Stimulated activated CD4-positive, alpha-beta T cell treated with anti-CD3 and anti-CD28 coated beads, Interleukin-15, amount 100 ng/mL, for 1 hour (primary cell): ENCODE data around the gene CUBN.

Experiments
- DNase-seq, 2 donors: peaks; one replicate each; pipeline ENCODE4 v3.0.0-alpha.2; 2020; ENCODE audit warnings: low read depth in 1 of 2, low spot score in 1 of 2

The CUBN gene

DNA sequence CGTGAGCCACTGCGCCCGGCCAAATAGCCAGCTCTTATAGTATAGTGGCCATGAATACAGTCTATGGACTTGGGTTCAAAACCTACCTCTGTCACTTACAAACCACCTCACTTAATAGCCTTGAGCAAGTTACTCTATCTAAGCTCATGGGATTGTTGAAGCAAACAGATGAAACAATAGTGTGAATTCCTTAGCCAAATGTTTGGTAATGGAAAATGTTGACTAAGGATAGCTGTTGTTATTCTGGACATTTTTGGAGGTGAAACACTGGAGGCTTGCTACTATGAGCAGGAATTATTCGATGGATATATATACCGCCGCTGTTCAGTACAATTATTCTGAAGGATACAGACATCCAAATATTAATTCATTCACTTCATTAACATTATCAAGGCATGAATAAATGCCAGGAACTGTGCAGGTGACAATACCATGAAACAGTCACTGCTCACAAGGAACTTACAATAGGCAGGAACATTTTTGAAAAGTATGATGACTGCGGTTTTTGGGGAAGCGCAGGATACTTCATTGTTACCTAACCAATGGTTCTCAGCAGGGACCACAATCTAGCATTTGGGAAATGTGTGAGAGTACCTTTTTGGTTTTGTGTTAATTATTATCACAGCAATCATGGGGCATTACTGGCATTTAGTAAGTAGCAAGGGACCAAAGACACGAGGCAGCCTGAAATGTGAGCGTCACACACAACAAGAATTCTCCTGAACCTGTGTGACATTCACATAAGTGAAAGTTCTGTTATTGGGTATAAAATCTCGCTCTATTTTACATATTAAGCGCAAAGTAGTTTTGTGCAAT, 55.7 kb downstream of the CUBN start:
- DNase-seq = no peak

DNA sequence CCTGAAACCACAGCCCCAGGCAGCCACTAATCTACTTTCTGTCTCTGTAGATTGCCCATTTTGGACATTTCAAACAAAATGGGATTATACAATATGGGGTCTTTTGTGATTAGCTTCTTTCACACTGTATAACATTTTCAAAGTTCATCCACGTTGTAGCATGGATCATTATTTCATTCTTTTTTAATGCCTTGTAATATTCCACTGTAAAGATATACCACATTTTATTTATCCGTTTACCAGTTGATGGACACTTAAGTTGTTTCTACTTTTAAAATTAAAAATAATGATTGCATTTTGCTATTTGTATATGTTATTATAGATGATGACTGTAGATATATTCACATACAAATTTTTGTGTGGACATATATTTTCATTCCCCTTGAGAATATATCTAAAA, 60.7 kb downstream of the CUBN start:
- DNase-seq = no peak

DNA sequence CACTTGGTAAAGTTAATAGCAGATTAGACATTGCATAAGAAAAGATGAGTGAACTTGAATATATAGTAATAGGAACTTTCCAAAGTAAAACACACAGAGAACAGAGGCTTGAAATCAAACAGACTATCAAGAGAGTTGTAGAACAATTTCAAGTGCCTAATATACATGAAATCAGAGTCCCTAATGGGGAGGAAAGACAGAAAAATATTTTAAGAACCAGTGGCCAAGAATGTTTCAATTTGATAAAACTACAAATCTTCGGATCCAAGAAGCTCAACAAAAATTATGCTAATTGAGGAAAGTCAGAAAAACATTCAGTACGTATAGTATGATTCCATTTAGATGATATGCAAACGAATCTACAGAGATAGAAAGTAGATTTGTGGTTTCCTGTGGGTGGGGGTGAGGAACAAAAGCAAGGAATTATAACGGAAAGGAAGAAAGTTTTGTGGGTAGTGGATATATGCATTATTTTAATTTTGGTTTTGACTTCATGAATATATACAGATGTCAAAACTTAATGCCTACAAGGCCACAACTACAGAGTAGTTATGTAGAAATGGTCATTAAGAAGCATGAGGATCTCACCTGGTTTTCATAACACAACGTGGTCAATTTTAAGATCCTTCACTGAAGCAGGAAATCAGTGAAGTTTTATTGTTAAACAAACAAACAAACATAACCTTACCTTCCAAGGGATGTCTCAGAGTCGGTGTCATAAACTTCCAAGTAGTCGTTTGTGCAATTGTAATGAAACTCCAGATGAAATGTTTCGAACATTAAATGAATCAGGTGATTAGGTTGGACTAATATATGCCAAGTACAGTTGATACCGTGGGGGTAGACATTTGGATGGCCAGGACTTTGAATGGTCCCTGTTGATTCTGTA, 62.0 kb downstream of the CUBN start:
- DNase-seq = no peak

DNA sequence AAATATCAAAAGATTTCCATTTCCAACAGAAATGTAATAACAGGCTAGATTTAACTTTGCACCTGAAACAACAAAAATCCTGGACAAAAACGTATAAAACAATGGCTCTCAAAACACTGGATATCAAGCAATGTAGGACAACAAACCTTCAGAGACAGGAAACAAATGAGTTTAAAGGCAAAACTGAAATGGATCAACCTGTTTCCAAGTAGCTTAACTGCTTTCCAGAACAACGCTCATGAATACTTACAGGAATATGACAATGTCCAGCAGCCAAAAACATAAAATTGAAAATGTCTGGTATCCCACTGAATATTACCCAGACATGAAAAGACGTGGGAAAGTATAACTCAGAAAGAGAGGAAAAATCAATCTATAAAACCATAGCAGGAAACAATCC, 62.8 kb downstream of the CUBN start:
- DNase-seq = no peak

DNA sequence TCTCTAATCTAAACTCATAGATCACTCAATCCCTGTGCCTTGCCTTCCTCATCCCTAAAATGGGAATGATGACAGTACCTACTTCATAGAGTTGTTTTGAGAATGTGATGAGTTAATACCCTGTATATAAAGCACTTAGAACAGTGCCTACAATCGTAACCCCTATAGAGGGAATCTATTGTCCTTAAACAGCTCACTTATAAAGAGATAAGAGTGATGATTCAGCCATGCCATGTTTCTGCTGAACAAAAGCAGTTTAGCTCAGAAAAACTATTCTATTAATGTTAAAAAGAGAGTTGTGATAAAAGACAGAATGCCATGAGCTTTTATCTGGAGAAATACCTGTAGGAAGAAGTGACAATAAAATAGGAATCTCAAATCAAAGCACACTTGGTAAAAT, 63.6 kb downstream of the CUBN start:
- no peak for DNase-seq

DNA sequence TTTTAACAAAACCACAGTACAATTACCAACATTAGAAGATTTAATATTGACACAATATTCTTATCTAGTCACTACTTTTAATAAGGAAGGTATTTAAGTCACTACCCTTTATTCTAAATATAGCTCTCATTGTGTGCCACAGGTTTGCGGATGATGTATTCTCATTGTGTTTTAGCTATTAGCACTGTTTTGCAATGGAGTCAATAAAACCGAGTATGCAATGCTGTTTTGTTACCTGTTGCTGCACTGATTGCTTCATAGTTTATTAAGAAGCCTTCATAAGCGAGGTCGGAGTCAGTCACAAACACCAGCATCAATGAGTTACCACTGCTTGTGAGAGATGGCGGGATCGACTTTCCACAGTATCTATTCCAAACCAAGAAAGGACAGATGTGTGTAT, 64.3 kb downstream of the CUBN start:
- no peak for DNase-seq

DNA sequence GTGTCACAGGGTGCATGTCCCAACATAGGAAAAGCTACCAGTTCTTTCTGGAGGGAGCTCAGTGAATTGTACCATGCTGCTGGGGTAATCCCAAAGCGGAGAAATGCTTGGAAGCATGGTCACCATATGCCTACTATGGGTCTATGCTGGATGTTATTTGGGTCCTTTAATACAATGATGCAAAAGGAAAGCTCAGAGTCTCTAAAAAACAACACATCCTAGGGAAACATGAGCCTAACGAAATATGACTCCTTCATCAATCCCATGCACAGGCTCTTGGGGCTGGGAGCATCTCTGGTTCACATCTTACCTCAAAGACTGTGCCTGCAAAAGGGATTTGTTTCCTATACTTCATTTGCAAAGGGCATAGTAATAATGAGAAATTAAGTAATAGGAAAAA, 65.2 kb downstream of the CUBN start:
- DNase-seq = no peak

DNA sequence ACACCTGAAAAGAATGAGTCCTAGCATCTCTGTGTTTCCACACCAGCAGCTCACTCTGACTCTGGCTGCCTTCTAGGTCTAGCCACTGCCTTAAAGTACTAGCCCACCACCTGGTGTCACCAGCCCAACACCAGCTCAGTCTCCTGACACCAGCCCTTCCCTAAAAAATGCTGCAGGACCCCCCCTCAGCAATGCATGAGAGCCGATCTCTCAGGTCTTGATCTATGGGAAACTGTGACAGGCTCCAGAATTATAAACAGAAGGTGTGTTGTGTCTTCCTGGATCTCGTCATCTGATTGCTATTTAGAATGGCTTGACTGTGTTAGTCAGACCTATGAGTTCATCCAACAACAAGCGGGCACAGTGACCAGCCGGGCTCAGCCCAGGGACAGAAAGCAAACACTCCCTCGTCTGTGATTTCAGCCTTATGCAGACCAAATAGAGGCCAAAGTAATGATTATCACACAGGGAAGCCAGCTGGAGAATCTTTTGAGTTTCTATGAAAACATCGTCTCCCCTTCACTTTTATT, 66.6 kb downstream of the CUBN start:
- DNase-seq = no peak

DNA sequence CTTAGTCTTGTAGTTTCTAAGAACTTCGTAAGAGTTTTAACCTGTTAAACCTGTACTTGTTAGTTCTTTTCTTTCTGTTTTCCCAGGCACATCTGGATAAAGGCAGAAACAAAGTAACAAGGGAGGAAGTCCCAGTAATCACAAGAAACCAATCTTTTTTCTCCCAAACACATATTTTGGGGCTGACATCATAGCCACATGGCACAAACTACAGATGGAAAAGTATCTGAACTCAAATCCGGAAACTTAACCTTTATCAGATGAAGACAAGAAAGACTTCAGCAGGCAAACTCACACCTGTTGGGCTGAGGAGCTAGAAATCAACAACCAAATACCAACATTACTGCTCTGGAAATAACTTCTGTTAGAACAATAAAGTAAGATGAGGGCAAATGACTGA, 67.1 kb downstream of the CUBN start:
- no peak for DNase-seq

DNA sequence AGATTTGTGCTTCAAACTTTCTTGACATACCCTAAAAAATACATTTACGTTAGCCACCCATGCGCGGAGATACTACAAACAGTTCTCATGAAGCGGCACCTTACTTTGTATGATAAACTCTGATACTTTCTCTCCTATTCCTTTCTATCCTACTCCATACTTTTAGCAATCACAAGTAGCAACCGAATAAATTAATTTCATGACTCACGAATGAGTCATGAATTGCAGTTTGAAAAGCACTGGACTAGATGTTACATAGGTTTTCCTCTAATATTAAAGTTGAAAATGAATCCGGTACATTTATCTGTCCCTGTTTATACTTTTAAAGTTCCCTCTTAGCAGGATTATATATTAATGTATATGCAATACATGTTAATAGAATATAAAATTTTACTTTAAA, 67.6 kb downstream of the CUBN start:
- DNase-seq = no peak

DNA sequence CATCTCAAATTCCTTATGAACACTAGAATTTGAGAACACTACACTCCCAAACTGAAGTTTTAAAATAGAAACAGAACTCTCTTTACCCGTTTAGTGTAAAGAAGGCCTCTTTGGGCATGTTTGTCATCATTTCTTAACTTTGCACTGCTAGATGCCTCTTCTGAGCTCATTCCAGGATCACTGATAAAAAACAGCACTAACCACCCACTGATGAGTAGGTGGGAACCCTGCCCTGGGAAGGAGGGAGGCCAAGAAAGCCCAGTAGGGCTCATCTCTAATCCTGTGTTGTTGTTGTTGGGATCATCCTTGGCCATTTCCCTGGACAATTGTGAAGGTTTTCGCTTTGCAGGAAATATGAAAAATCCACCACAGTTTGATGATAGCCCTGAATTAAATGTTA, 68.2 kb downstream of the CUBN start:
- DNase-seq = no peak

DNA sequence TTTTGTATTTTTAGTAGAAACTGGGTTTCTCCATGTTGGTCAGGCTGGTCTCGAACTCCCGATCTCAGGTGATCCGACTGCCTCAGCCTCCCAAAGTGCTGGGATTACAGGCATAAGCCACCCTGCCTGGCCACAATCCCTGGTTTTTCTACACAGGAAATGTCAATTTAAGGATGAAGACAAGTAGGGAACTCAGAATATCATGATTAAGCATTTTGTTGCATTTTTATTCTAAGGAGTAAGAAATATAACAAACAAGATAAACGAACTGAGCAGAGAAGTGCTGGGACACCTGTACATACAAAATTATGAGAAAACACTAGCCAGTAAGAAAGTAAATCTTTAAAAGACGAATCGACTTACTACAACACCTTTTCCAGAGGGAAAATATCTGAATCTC, 69.3 kb downstream of the CUBN start:
- DNase-seq = no peak

DNA sequence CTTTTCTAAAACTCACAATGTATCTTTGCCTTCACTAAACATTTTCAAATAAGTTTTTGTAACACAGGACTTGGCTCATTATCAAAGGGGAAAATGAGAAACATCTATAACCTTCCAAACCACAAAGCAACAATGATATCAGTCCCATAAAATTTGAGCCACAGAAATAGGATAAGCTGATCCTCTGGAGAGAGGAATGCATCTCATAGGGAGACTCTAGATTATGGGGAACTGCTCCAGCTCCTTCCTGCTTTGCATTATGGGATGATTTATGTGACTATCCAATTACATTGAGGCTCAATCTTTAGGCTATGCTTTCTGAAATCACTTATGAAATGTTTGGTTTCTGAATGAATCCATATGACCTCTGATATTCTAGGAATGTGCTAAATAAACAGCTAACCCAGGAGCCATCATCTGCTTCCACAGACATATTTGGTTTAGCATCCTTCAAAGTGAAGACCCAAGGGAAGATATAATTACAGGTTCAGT, 70.4 kb downstream of the CUBN start:
- no peak for DNase-seq

DNA sequence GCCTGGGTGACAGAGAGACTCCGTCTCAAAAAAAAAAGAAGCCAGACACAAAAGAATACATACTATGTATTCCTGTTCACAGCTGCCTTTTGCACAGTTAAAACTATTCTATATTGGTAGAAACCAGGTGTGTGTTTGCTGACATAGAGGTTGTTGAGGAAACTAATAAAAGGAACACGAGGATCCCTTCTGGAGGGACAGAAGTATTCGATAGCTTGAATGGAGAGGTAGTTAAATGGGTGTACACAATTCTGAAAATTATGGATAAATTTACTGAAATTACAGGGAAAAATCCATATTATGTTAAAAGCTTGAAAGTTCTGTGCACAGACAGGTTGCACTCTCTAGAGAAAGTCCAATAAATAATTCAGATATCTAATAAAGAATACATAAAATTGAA, 71.5 kb downstream of the CUBN start:
- no peak for DNase-seq

DNA sequence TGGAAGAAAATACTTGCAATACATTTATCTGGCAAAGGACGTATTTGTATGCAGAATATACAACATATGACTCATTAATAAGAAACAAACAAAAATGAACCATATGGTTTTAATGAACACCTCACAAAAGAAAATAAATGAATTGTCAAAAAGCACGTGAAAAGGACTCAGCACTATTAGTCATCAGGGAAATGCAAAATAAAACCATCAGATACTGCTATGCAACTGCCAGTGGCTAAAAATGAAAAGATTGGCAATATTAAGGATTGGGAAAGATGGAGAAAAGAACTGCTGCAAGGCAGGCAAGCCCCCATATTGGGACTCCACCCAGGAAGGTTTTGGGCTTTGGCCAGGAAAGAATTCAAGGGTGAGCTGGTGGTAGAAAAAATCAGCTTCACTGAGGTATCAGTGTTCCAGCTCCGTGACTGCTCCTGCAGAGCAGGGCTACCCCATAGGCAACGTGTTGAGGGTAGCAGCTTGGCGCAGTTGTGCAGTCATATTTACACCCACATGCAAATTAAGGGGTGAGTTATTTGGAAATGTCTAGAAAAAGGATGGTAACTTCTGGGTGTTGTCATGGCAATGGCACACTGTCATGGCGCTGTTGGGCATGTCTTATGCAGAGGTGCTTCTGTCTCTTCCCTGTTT, 72.7 kb downstream of the CUBN start:
- DNase-seq = no peak

DNA sequence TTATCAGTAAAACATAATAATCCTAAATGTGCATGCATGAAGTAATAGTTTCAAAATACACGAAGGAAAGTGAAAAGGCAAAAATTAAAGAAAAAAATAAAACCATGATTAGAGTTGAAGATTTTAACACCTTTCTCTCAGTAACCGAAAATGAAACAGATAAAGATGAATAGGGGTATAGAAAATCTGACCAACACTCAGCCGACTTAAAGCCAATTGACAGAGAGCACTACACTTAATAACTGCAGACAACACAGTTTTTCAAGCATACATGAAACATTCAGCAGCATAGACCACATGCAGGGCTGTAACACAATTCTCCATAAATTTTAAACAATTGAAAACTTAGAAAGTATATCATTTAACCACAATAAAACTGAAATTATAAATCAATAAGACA, 76.1 kb downstream of the CUBN start:
- no peak for DNase-seq

DNA sequence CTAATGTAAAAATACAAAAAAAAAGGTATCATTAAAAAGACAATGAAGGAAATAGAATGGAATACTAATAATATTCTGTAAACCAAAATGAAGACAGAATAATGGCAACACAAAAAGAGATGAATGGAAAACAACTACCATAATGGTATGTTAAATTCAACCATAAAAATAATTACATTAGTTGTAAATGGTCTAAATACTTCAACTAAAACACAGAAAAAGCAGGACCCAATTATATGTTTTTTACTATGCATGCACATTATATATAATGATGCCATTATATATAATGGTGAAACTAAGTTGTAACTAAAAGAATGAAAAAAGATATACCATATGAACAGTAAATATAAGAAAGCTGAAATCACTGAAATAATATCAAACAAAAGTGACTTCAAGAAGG, 76.5 kb downstream of the CUBN start:
- DNase-seq = no peak

DNA sequence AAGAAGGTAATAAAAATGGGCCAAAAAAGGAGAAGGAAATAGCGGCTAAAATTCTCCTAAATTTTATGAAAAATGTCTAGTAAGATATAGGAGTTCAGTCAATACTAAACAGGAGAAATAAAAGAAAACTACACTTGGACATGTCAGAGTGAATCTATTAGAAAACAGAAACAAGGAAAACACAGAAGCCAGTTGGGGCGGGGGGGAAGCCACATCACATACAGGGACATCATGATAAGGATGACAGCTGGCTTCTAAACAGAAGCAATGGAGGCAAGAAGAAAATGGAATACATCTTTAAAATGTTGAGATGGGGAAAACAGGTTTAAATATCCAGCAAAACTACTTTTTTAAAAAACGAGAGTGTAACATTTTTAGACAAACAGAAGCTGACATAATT, 77.8 kb downstream of the CUBN start:
- DNase-seq = no peak

DNA sequence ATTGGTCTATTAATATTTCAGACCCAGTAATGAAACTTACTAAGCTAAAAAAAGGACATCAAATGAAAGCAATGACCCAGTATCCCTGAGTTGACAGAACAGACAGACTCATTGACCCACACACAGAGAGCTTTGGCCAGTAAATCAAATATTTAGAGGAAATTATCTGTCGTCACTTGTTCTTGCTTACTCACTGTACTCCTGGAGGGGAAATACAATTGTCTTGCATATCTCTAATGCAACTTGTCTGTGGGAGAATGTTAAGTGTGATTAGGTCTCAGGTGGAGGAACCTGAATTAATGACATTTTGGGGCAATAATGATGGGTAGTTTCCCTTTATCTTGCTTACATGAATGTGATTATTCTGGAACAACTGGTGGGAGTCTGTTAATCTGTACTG, 80.4 kb downstream of the CUBN start:
- no peak for DNase-seq

DNA sequence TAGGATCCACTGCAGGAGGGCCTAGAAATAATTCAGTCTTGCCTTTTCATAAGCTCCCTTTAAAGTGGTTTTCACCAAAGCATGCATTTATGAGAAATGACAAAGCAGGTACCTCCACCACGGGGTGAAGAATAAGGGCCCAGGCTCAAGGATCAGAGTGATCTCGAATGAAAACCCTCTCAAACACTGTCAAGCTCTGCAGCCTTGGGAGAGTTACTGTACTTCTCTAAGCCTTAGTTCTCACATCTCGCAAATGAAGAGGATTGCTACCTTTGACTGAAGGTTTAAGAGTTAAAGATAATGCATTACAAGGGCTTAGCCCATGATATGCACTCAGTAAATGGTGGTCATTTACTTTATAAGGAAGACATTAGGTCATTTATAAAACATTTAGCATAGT, 81.7 kb downstream of the CUBN start:
- no peak for DNase-seq

DNA sequence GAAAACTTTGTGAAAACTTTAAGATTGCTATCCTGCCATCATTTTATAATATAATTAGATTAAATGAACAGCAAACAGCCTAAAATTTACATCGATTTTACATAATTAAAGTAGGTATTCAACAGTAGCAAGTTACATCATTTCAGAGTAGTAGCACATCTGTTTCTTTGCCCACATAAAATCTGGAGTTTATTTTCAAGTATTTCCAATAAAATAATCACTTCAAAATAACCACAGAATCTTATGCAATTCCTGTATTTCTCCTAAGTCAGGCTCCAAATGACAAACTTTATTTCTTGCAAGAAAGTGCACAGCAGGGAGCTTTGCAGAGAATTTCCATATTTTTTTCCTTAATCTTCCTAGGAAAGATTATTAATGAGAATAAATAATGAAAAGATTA, 82.6 kb downstream of the CUBN start:
- no peak for DNase-seq

DNA sequence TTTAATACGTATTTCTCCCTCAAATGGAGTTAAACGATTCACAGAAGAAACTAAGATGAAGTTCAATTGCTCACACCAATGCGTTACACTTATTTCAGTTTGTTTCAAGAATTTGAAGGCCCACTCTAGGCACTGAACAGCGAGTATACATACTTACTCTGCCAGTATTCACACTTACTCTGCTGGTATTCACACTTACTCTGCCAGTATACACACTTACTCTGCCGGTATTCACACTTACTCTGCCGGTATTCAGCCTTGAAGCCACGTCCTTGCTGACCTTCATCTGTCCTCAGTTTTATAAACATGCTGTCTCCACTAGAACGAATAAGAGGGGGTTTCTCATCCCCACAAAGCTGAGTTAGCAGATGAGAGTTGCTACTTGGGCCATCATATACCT, 86.0 kb downstream of the CUBN start:
- no peak for DNase-seq
